CMK (cell line): ENCODE measurements around the gene IL20RB.

ENCODE experiments used
- DNase-seq: peaks from one replicate; pipeline ENCODE4 v3.0.0-alpha.2; 2010; ENCODE audit warnings: low read depth

IL20RB gene

GRCh38 chr3:137039570-137039969 lies 81.8 kb downstream of the IL20RB start:
- no peak for DNase-seq

DNA sequence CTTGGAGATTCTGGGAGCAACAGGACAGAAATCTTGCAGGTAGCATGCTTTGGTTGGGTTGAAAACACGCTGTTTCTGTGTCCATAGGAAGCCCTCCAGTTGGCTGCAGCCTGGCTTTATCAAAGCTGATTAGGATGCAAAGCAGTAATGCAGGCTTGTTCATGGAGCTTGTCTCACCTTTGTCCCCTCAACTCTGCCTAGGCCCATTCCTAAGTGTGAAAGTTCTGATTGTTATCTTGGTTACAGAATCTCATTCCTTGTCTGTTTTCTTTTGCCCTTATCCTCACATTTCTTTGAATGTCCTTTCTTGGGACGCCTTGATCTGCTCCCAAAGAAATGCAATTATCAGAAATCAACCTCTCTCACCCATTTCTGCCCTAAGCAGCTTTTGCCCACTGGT lies 83.5 kb downstream of the IL20RB start:
- no peak for DNase-seq

DNA sequence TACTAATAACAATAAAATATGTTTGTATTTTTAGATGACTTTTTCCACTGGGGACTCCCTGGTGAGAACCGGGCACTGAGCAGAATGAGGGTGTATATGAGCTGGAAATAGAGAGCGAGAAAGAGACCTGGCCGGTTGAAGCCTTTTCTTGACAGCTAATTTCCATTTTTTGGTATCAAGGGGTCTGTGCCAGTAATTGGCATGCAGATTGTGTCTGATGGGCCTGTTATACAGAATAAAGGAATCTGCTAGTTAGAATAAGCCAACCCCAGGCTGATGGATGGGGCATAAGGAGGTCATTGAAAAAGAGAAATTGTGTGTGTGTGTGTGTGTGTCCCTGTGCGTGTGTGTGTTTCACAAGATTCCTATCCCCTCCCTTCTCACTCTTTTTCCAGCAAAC lies 83.9 kb downstream of the IL20RB start:
- no peak for DNase-seq

GRCh38 chr3:137046747-137047146 lies 89.0 kb downstream of the IL20RB start:
- no peak for DNase-seq

DNA sequence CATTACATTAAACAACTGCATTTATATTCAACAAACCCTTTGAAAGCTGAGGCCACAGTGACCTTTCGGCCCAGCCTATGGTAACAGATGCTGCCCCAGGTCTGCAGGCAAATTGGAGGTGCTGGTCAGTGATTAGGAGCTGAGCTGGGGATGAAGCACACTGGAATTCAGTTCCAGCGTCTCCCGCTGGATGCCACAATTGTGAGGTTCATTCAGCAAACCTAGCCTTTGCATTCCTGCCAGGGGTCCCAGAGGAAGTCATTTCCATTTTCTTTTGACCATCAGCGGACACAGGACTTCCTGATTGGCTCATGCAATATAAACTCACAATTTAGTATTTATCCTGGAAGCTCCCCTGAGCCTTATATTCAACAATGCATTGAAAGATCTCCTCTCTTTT lies 89.5 kb downstream of the IL20RB start:
- DNase-seq = no peak

DNA sequence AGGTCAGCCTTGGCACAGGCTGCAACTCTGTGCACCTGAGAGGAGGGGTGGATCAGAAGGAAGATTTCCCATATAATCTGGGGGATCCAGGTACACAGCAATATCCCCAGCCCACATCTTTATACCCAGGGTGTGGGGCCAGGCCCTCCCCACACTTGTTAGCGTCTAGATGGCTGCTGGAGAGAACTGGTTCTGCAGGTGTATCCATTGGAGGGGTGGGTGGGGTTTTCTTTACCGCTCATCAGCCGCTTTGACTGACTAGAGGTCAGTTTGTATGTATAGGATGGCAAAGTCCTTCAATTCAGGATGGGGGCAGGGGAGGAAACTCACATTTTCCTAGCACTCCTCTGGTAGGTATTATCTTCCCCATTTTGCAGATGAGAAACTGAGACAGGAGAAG lies 92.5 kb downstream of the IL20RB start:
- DNase-seq = no peak

DNA sequence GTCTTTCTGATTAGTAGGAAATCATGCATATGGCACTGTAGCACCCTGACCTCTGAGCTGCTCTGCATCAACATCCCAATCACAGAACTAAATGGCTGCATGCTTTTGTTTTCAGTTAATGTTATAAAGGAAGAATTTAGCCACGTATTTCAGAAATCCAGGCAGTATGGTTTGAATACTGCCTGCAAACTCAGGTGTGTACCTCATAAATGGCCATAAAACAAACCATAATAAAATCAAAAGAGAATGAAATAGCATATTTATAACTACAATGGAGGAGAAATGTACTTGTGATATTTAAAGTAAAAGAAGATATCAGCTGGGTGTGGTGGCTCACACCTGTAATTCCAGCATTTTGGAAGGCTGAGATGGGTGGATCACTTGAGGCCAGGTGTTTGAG lies 94.5 kb downstream of the IL20RB start:
- no peak for DNase-seq
